Measurements from ENCODE around the gene FBLN2.

FBLN2 gene

DNA sequence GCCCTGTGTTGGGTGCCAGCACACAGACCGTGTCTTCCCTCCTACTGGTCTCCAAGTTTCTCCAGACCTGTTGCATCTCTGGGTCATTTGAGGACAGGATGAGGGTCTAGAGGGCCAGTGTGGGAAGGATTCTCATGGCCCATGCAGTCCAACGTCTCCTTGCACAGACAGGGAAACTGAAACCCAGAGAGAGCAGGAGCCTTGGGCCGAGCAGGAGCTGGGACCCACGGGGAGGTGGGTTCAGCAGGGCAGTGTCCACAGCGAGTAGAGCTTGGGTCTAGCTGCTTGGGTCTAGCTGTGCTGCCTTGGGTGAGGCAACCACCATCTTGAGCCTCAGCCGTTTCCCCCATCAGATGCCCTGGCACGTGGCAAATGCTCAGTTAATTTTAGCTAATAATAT lies 36.5 kb upstream of the FBLN2 start:
- Histone ChIP-seq H3K4me3 (ENCODE audit: low read depth in 1 of 2, low read length in 2 of 2) (no peak overlapping the region), H3K79me2 (ENCODE audit: insufficient read depth, low read length) (no peaks in the 10 kb centered on the region), H3K9ac (ENCODE audit: low read depth, low read length) (no peak overlapping the region), H3K27me3 (ENCODE audit: insufficient read depth, low read length, poor library complexity) (no peaks in the 10 kb centered on the region), H2AFZ (ENCODE audit: low read depth, low read length) (no peak overlapping the region), H3K9me3 (ENCODE audit: insufficient read depth, low read length, severe bottlenecking) (no peaks in the 10 kb centered on the region), H3K27ac (ENCODE audit: low read length) (no peak overlapping the region), H3K4me1 (ENCODE audit: insufficient read depth, low read length) (no peaks in the 10 kb centered on the region), H3K36me3 (ENCODE audit: insufficient read depth, low read length) (no peaks in the 10 kb centered on the region), H3K4me2 (ENCODE audit: insufficient read depth, low read length) (no peak overlapping the region), H4K20me1 (ENCODE audit: insufficient read depth, low read length) (no peaks in the 10 kb centered on the region; the same call in 1 of the 2 replicates)
- no peak for DNase-seq
- ATAC-seq (ENCODE audit: insufficient read depth, low read depth), result no peak
- no peak for TF ChIP-seq EZH2 (IDR thresholded peaks at IDR 0.05; ENCODE audit: borderline replicate concordance, low read depth, low read length, severe bottlenecking)
- TF ChIP-seq CTCF (IDR thresholded peaks at IDR 0.05; ENCODE audit: borderline replicate concordance, extremely low read depth, low read length, poor library complexity, severe bottlenecking), result no peak

GRCh38 chr3:13513051-13513912 lies 35.6 kb upstream of the FBLN2 start:
- Histone ChIP-seq H2AFZ (ENCODE audit: low read depth, low read length) (no peak overlapping the region), H3K4me2 (ENCODE audit: insufficient read depth, low read length) (no peak overlapping the region), H3K79me2 (ENCODE audit: insufficient read depth, low read length) (no peaks in the 10 kb centered on the region), H3K4me1 (ENCODE audit: insufficient read depth, low read length) (no peaks in the 10 kb centered on the region), H3K9ac (ENCODE audit: low read depth, low read length) (no peak overlapping the region), H3K36me3 (ENCODE audit: insufficient read depth, low read length) (no peaks in the 10 kb centered on the region), H3K27me3 (ENCODE audit: insufficient read depth, low read length, poor library complexity) (no peaks in the 10 kb centered on the region), H4K20me1 (ENCODE audit: insufficient read depth, low read length) (no peaks in the 10 kb centered on the region; the same call in 1 of the 2 replicates), H3K27ac (ENCODE audit: low read length) (no peak overlapping the region), H3K4me3 (ENCODE audit: low read depth in 1 of 2, low read length in 2 of 2) (no peak overlapping the region), H3K9me3 (ENCODE audit: insufficient read depth, low read length, severe bottlenecking) (no peaks in the 10 kb centered on the region)
- ATAC-seq (ENCODE audit: insufficient read depth, low read depth), result no peak
- DNase-seq, result no peak
- TF ChIP-seq EZH2 (IDR thresholded peaks at IDR 0.05; ENCODE audit: borderline replicate concordance, low read depth, low read length, severe bottlenecking) (no peak), CTCF (IDR thresholded peaks at IDR 0.05; ENCODE audit: borderline replicate concordance, extremely low read depth, low read length, poor library complexity, severe bottlenecking) (no peak)

- Histone ChIP-seq H3K4me2 (ENCODE audit: insufficient read depth, low read length) (no peak overlapping the region), H3K36me3 (ENCODE audit: insufficient read depth, low read length) (no peaks in the 10 kb centered on the region), H3K27ac (ENCODE audit: low read length) (no peak overlapping the region), H2AFZ (ENCODE audit: low read depth, low read length) (no peak overlapping the region), H3K4me3 (ENCODE audit: low read depth in 1 of 2, low read length in 2 of 2) (no peak overlapping the region), H3K9me3 (ENCODE audit: insufficient read depth, low read length, severe bottlenecking) (no peaks in the 10 kb centered on the region), H3K27me3 (ENCODE audit: insufficient read depth, low read length, poor library complexity) (no peaks in the 10 kb centered on the region), H3K4me1 (ENCODE audit: insufficient read depth, low read length) (no peaks in the 10 kb centered on the region), H3K9ac (ENCODE audit: low read depth, low read length) (no peak overlapping the region), H3K79me2 (ENCODE audit: insufficient read depth, low read length) (no peaks in the 10 kb centered on the region), H4K20me1 (ENCODE audit: insufficient read depth, low read length) (no peaks in the 10 kb centered on the region; the same call in 1 of the 2 replicates)
- DNase-seq (no peak), ATAC-seq (ENCODE audit: insufficient read depth, low read depth) (no peak)
- TF ChIP-seq CTCF (IDR thresholded peaks at IDR 0.05; ENCODE audit: borderline replicate concordance, extremely low read depth, low read length, poor library complexity, severe bottlenecking) (no peak), EZH2 (IDR thresholded peaks at IDR 0.05; ENCODE audit: borderline replicate concordance, low read depth, low read length, severe bottlenecking) (no peak)
Observed at GRCh38 chr3:13513913-13514517, 34.9 kb upstream of the FBLN2 start.
